Epithelial cell of proximal tubule (primary cell): ENCODE measurements around the gene MEG3. TPM values are rescaled to one million over a fixed set of nuclear protein-coding genes. Genes with fewer than 3 reads are reported as not detected.

ENCODE experiments used
- DNase-seq: peaks from one replicate; pipeline ENCODE4 v3.0.0-alpha.2; 2011; ENCODE audit warnings: low read depth
- H3K4me3 ChIP-seq: 2 replicates; pipeline ENCODE4 v1.5.1; 2011; ENCODE audit warnings: low read depth, mild to moderate bottlenecking, low read length
- CTCF ChIP-seq: conservative IDR thresholded peaks from 2 replicates; pipeline ENCODE4 v1.5.1; 2012; ENCODE audit warnings: low read depth, mild to moderate bottlenecking, low read length
- total RNA-seq: library from RNA; depleted of rRNA; stranded (reverse); fragments of >200 nt; gene quantifications from 2 replicates; pipeline ENCODE4 v1.2.3, GENCODE V29; 2015

Gene MEG3
- total RNA-seq, 1 donor from 2014 or later = 26.0 TPM

- no peak overlapping the region for H3K4me3 ChIP-seq
- TF ChIP-seq CTCF = no peak
These were observed 8.3 kb downstream of the MEG3 start for GRCh38 chr14:100834082-100834793.

GRCh38 chr14:100834794-100835547, 9.1 kb downstream of the MEG3 start:
- no peak for TF ChIP-seq CTCF
- DNase-seq = no peak
- no peak overlapping the region for H3K4me3 ChIP-seq

More at GRCh38 chr14:100834082-100834793, 8.3 kb downstream of the MEG3 start:
- no peak for DNase-seq

GRCh38 chr14:100835548-100836310, 9.8 kb downstream of the MEG3 start:
- H3K4me3 ChIP-seq = no peak overlapping the region

GRCh38 chr14:100836311-100836805, 10.4 kb downstream of the MEG3 start:
- H3K4me3 ChIP-seq = no peak overlapping the region
- DNase-seq = no peak
- TF ChIP-seq CTCF = no peak

More at GRCh38 chr14:100835548-100836310, 9.8 kb downstream of the MEG3 start:
- no peak for DNase-seq
- TF ChIP-seq CTCF = no peak

GRCh38 chr14:100836941-100837804, 11.3 kb downstream of the MEG3 start:
- H3K4me3 ChIP-seq = no peak overlapping the region
- no peak for DNase-seq
- TF ChIP-seq CTCF = no peak

- H3K4me3 ChIP-seq = no peak overlapping the region
- DNase-seq = no peak
- TF ChIP-seq CTCF = no peak
These were observed 12.0 kb downstream of the MEG3 start for GRCh38 chr14:100837805-100838350.
